Type B pancreatic cell (in vitro differentiated cells): ENCODE measurements around the gene BPIFA1. TPM values are rescaled to one million over a fixed set of nuclear protein-coding genes. Genes with fewer than 3 reads are reported as not detected.

ENCODE experiments used
- DNase-seq: peaks from one replicate; pipeline ENCODE4 v3.0.0; 2021; ENCODE audit warnings: mixed read lengths; ENCODE audit not compliant: unreplicated experiment; ENCODE audit errors: extremely low spot score
- H3K27ac Mint-ChIP-seq: 2 replicates; pipeline ENCODE4 v1.8.0; 2021; ENCODE audit warnings: mild to moderate bottlenecking, mixed read lengths
- H3K27me3 Mint-ChIP-seq: 2 replicates; pipeline ENCODE4 v1.8.0; 2021; ENCODE audit warnings: mixed read lengths
- H3K36me3 Mint-ChIP-seq: 2 replicates; pipeline ENCODE4 v1.8.0; 2021; ENCODE audit warnings: mixed read lengths
- H3K4me1 Mint-ChIP-seq: one replicate; pipeline ENCODE4 v1.8.0; 2021; ENCODE audit warnings: mixed read lengths; ENCODE audit not compliant: unreplicated experiment
- H3K4me3 Mint-ChIP-seq: 2 replicates; pipeline ENCODE4 v1.8.0; 2021; ENCODE audit warnings: mild to moderate bottlenecking, mixed read lengths
- H3K9me3 Mint-ChIP-seq: 2 replicates; pipeline ENCODE4 v1.8.0; 2021; ENCODE audit warnings: mixed read lengths
- CTCF ChIP-seq: fragments of 200-600 bp; sonication (generic); conservative IDR thresholded peaks from 2 replicates; pipeline ENCODE4 v1.5.0; 2021; ENCODE audit warnings: antibody characterized with exemption, mild to moderate bottlenecking
- total RNA-seq: library from RNA; stranded (reverse); gene quantifications from 2 replicates; pipeline ENCODE4 v1.2.1, GENCODE V29; 2021; ENCODE audit warnings: low replicate concordance

Gene BPIFA1
- total RNA-seq, 1 donor from 2014 or later = 0.97 TPM

- no peak overlapping the region for H3K27ac Mint-ChIP-seq
Observed at GRCh38 chr20:33281550-33282146, 45.9 kb downstream of the BPIFA1 start.

GRCh38 chr20:33282196-33282934 is 46.6 kb downstream of the BPIFA1 start:
- no peaks in the 10 kb centered on the region for H3K9me3 Mint-ChIP-seq
- peaks cover 37% of the 10 kb centered on the region for H3K27me3 Mint-ChIP-seq
- no peaks in the 10 kb centered on the region for H3K36me3 Mint-ChIP-seq
- no peak for TF ChIP-seq CTCF
- no peak overlapping the region for H3K27ac Mint-ChIP-seq
- DNase-seq = no peak
- no peak overlapping the region for H3K4me3 Mint-ChIP-seq
- H3K4me1 Mint-ChIP-seq = peaks cover 19% of the 10 kb centered on the region

More at GRCh38 chr20:33281550-33282146, 45.9 kb downstream of the BPIFA1 start:
- TF ChIP-seq CTCF = no peak
- Mint-ChIP-seq H3K36me3 (no peaks in the 10 kb centered on the region), H3K4me3 (no peak overlapping the region), H3K27me3 (peaks cover 31% of the 10 kb centered on the region), H3K4me1 (peaks cover 20% of the 10 kb centered on the region), H3K9me3 (no peaks in the 10 kb centered on the region)
- no peak for DNase-seq

GRCh38 chr20:33282991-33283555 is 47.3 kb downstream of the BPIFA1 start, which contains the start of gene BPIFB1:
BPIFB1 (plus strand) TSS chr20:33283214; CDS start chr20:33286074, 2,860 bp downstream.
- H3K36me3 Mint-ChIP-seq = no peaks in the 10 kb centered on the region
- H3K27ac Mint-ChIP-seq = no peak within 1 kb of the TSS
- no peaks in the 10 kb centered on the region for H3K9me3 Mint-ChIP-seq
- no peak within 1 kb of the TSS for H3K4me3 Mint-ChIP-seq
- TF ChIP-seq CTCF = no peak
- H3K27me3 Mint-ChIP-seq = peaks cover 32% of the 10 kb centered on the region
- peaks cover 12% of the 10 kb centered on the region for H3K4me1 Mint-ChIP-seq
- no peak for DNase-seq

- H3K27ac Mint-ChIP-seq = no peak overlapping the region
- peaks cover 10% of the 10 kb centered on the region for H3K4me1 Mint-ChIP-seq
- H3K4me3 Mint-ChIP-seq = no peak overlapping the region
- DNase-seq = no peak
- H3K36me3 Mint-ChIP-seq = no peaks in the 10 kb centered on the region
- H3K9me3 Mint-ChIP-seq = no peaks in the 10 kb centered on the region
- no peak for TF ChIP-seq CTCF
- H3K27me3 Mint-ChIP-seq = peaks cover 33% of the 10 kb centered on the region
Observed at GRCh38 chr20:33284284-33284683, 48.5 kb downstream of the BPIFA1 start.

- TF ChIP-seq CTCF = no peak
- peaks cover 33% of the 10 kb centered on the region for H3K27me3 Mint-ChIP-seq
- no peaks in the 10 kb centered on the region for H3K36me3 Mint-ChIP-seq
- no peak for DNase-seq
- H3K4me1 Mint-ChIP-seq = peaks cover 10% of the 10 kb centered on the region
- H3K4me3 Mint-ChIP-seq = no peak overlapping the region
- no peak overlapping the region for H3K27ac Mint-ChIP-seq
- H3K9me3 Mint-ChIP-seq = no peaks in the 10 kb centered on the region
Observed at GRCh38 chr20:33284937-33285336, 49.1 kb downstream of the BPIFA1 start.
